A549 (cell line): ENCODE results near the gene IGFL3. TPM values are rescaled to one million over a fixed set of nuclear protein-coding genes. Genes with fewer than 3 reads are reported as not detected.
A peak's percentile ranks its signal among the peaks of the same experiment; 100 is the strongest.
"Not testable (repeated sequence)": the region's sequence is repeated elsewhere in the genome, so short reads cannot be mapped to it uniquely, and the experiment has no call there.

Experiments
- ATAC-seq, 2 experiments: fragments of 200-7000 bp in 1 of 2; fragments of >200 bp in 1 of 2; cut with Nextera tagmentation in 1 of 2; cut with Tn5 transposase in 1 of 2; 3 replicates each; pipeline versions ENCODE4 v1.8.0 to v1.9.1; 2018 to 2020; ENCODE audit warnings: mild to moderate bottlenecking in 1 of 2, moderate library complexity in 1 of 2
- CTCF ChIA-PET: fragments of 300-600 bp; sonication (Branson Sonifier 250); formaldehyde crosslinking; extraction: SDS; loops from one replicate; lab custom pipeline; 2021; ENCODE audit warnings: antibody characterized with exemption, inconsistent platforms; lab: Yijun Ruan, JAX
- POLR2A ChIA-PET: fragments of 350-600 bp; formaldehyde crosslinking; extraction: SDS; loops from one replicate; lab custom pipeline; 2021; ENCODE audit warnings: antibody characterized with exemption, inconsistent platforms; lab: Yijun Ruan, JAX
- DNase-seq, 2 experiments: peaks; one replicate each; pipeline versions ENCODE4 v3.0.0 to v3.0.0-alpha.2; 2011 to 2016; ENCODE audit warnings: low read depth in 1 of 2, low spot score in 1 of 2
- FAIRE-seq: peaks from 2 replicates; lab custom pipeline; 2011; peaks lifted over from hg19 to GRCh38; lab: Jason Lieb, UNC
- H3K27ac ChIP-seq, 2 experiments: fragments of >200 bp; sonication (Bioruptor Twin); formaldehyde crosslinking; 3 replicates each; pipeline ENCODE4 v1.5.1; 2016 to 2017
- H3K4me1 ChIP-seq: fragments of >200 bp; sonication (Bioruptor Twin); formaldehyde crosslinking; 3 replicates; pipeline ENCODE4 v1.6.1; 2016
- H3K4me2 ChIP-seq: fragments of >200 bp; sonication (Bioruptor Twin); formaldehyde crosslinking; 3 replicates; pipeline ENCODE4 v1.6.1; 2016
- H3K4me3 ChIP-seq: fragments of >200 bp; sonication (Bioruptor Twin); formaldehyde crosslinking; 3 replicates; pipeline ENCODE4 v1.5.1; 2016
- H3K9me3 ChIP-seq: fragments of >200 bp; sonication (Bioruptor Twin); formaldehyde crosslinking; 3 replicates; pipeline ENCODE4 v1.6.1; 2016
- CBX2 ChIP-seq: fragments of 200-600 bp; sonication (generic); IDR thresholded peaks from 2 replicates; pipeline ENCODE4 v1.6.1; 2016; ENCODE audit warnings: low read depth, mild to moderate bottlenecking, borderline replicate concordance
- CTCF ChIP-seq: fragments of >200 bp; sonication (Bioruptor Twin); formaldehyde crosslinking; IDR thresholded peaks from 3 replicates; pipeline ENCODE4 v1.5.1; 2016
- EHF ChIP-seq: fragments of 250-450 bp; sonication (Bioruptor Pico); IDR thresholded peaks from 2 replicates; pipeline ENCODE4 v1.5.0; 2020; ENCODE audit warnings: mild to moderate bottlenecking
- EHMT2 ChIP-seq: fragments of 200-600 bp; sonication (generic); IDR thresholded peaks from 2 replicates; pipeline ENCODE4 v1.6.1; 2016; ENCODE audit warnings: antibody characterized with exemption, low read depth, mild to moderate bottlenecking, moderate library complexity
- FOSL2 ChIP-seq, 2 experiments: fragments of 450-650 bp in 1 of 2; fragments of >200 bp in 1 of 2; sonication (Bioruptor Twin) in 1 of 2; formaldehyde crosslinking; IDR thresholded peaks; 2 replicates each; pipeline versions ENCODE4 v1.5.0 to v1.6.1; 2016 to 2020; ENCODE audit warnings: mild to moderate bottlenecking in 1 of 2, moderate library complexity in 1 of 2
- HDAC2 ChIP-seq: fragments of 200-600 bp; sonication (generic); IDR thresholded peaks from 2 replicates; pipeline ENCODE4 v1.6.1; 2016
- HOXB13 ChIP-seq: fragments of 250-450 bp; sonication (Bioruptor Pico); IDR thresholded peaks from 2 replicates; pipeline ENCODE4 v1.5.0; 2020; ENCODE audit warnings: low read depth, mild to moderate bottlenecking, moderate library complexity
- HOXB5 ChIP-seq: fragments of 250-450 bp; sonication (Bioruptor Pico); IDR thresholded peaks from 2 replicates; pipeline ENCODE4 v1.5.0; 2020; ENCODE audit warnings: mild to moderate bottlenecking, moderate library complexity
- KDM1A ChIP-seq: fragments of 200-600 bp; sonication (generic); IDR thresholded peaks from 2 replicates; pipeline ENCODE4 v1.6.1; 2016; ENCODE audit warnings: low read depth, mild to moderate bottlenecking
- KDM5A ChIP-seq: fragments of 200-600 bp; sonication (generic); IDR thresholded peaks from 2 replicates; pipeline ENCODE4 v1.6.1; 2016; ENCODE audit warnings: antibody characterized with exemption, mild to moderate bottlenecking
- MAX ChIP-seq: IDR thresholded peaks from 2 replicates; pipeline ENCODE4 v1.6.1; 2012
- RAD21 ChIP-seq, 2 experiments: fragments of >200 bp in 1 of 2; sonication (Bioruptor Twin) in 1 of 2; formaldehyde crosslinking in 1 of 2; IDR thresholded peaks in 1 of 2; conservative IDR thresholded peaks in 1 of 2; 2 replicates in 1 of 2; 3 replicates in 1 of 2; pipeline ENCODE4 v1.6.1; 2012 to 2018; ENCODE audit warnings: inconsistent platforms in 1 of 2
- REST ChIP-seq: fragments of 200-600 bp; sonication (generic); IDR thresholded peaks from 2 replicates; pipeline ENCODE4 v1.6.1; 2016; ENCODE audit warnings: antibody characterized with exemption, mild to moderate bottlenecking, moderate library complexity
- SMC3 ChIP-seq: fragments of >200 bp; sonication (Bioruptor Twin); formaldehyde crosslinking; IDR thresholded peaks from 3 replicates; pipeline ENCODE4 v1.6.1; 2018; ENCODE audit warnings: inconsistent platforms
- SREBF2 ChIP-seq: fragments of 450-650 bp; IDR thresholded peaks from 2 replicates; pipeline ENCODE4 v1.6.1; 2014; ENCODE audit warnings: mild to moderate bottlenecking, moderate library complexity
- TP53 ChIP-seq: fragments of 250-450 bp; sonication (Bioruptor Pico); IDR thresholded peaks from 2 replicates; pipeline ENCODE4 v1.5.0; 2021; ENCODE audit warnings: mild to moderate bottlenecking, moderate library complexity
- WGBS: methylation state at CpG from one replicate; pipeline ENCODE4 v1.1.6; 2017; ENCODE audit errors: missing lambda C conversion rate; 5-methylcytosine and 5-hydroxymethylcytosine counted together
- polyA plus RNA-seq, 4 experiments: library from polyadenylated mRNA; depleted of rRNA in 3 of 4; stranded (reverse); fragments of >200 nt; fragmentation: RNase III in 1 of 4; extraction: RNeasy Plus Mini Kit Qiagen cat#74134 plus additional on column Dnase treatment in 1 of 4; gene quantifications; 2 replicates in 3 of 4; 3 replicates in 1 of 4; pipeline ENCODE4 v1.2.3, GENCODE V29; 2011 to 2017
- TF ChIP-seq, protein P1 (sequence below): IDR thresholded peaks from 2 replicates; pipeline ENCODE4 v1.6.1; 2012

Gene IGFL3
- polyA plus RNA-seq, 2 of the 4 experiments (the other 2 are of a cell fraction), result 1.1 TPM; not detected in 1

DNA sequence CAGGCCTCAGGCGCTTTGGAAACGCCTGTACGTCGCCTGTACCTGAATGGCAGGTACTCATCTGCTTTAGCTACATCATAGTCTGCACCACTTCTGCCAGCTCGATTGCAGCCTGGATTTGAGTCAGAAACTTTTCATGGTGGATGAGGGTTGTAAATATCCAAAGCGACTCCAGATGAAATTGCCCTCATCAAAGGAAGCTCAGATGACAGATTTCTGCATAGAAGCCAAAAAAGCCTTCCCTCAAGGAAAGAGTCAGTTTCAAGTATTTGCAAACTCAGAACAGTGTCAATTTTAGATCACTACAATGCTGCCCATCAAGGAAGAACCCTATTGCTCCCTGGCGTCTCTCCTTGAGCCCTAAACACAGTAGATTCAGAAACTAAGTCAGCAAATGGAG lies 44.9 kb downstream of the IGFL3 start:
- ATAC-seq (no peak), FAIRE-seq (no peak), DNase-seq (no peak)
- H3K4me2 ChIP-seq, result no peak overlapping the region
- 0 out of 3 replicates have a peak, but pooled peaks cover 2% of the 10 kb centered on the region for H3K9me3 ChIP-seq
- H3K4me1 ChIP-seq, result peaks cover 42% of the 10 kb centered on the region
- 67% methylated on average over 7 of the region's 7 CpGs for WGBS
- H3K4me3 ChIP-seq, result no peak overlapping the region
- peak overlapping the region; percentile 48 to 69; a peak in 5 of 6 replicates for H3K27ac ChIP-seq
- TF ChIP-seq KDM1A, result no peak
- no peak for TF ChIP-seq TP53 (CRISPR knock-in tag)
- no peak for TF ChIP-seq KDM5A
- TF ChIP-seq HOXB5, result no peak
- TF ChIP-seq CBX2, result no peak
- TF ChIP-seq SMC3, result no peak
- TF ChIP-seq HOXB13 (CRISPR knock-in tag), result no peak
- TF ChIP-seq, protein P1, sequence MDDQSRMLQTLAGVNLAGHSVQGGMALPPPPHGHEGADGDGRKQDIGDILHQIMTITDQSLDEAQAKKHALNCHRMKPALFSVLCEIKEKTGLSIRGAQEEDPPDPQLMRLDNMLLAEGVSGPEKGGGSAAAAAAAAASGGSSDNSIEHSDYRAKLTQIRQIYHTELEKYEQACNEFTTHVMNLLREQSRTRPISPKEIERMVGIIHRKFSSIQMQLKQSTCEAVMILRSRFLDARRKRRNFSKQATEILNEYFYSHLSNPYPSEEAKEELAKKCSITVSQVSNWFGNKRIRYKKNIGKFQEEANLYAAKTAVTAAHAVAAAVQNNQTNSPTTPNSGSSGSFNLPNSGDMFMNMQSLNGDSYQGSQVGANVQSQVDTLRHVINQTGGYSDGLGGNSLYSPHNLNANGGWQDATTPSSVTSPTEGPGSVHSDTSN, result no peak
- TF ChIP-seq SREBF2, result no peak
- no peak for TF ChIP-seq REST
- TF ChIP-seq EHMT2, result no peak
- TF ChIP-seq FOSL2 (IDR thresholded peaks at IDR 0.05), result no peak
- TF ChIP-seq FOSL2 (CRISPR knock-in tag; IDR thresholded peaks at IDR 0.05), result no peak
- TF ChIP-seq EHF (CRISPR knock-in tag), result no peak
- no peak for TF ChIP-seq HDAC2
- ChIA-PET CTCF (interaction anchor here (0.6 to 19.9 kb wide), 41 partner anchors 9 to 463 kb away, joined by 3 to 1009 read pairs (median 4); partner anchors contain the start of genes IGFL3, IGFL4 and PGLYRP1), POLR2A (interaction anchor here (0.6 to 1.4 kb wide), 2 partner anchors 9 to 186 kb away, joined by 3 read pairs; no protein-coding TSS in a partner anchor)

- peak in 1 of 2 experiments; percentile 55; a peak in 3 of 6 replicates for ATAC-seq
- 77% methylated on average over 56 of the region's 71 CpGs for WGBS
- DNase-seq, result peak; percentile 66 to 73
- not testable (repeated sequence) for H3K4me2 ChIP-seq, H3K4me3 ChIP-seq, H3K9me3 ChIP-seq
- POLR2A ChIA-PET, result interaction anchor here (0.6 to 1.4 kb wide), 4 partner anchors 50 to 193 kb away, joined by 3 to 4 read pairs (median 4); no protein-coding TSS in a partner anchor
- peak overlapping the region in 1 of 2 experiments; percentile 69; a peak in 3 of 6 replicates for H3K27ac ChIP-seq
- FAIRE-seq, result peak; percentile 65
- H3K4me1 ChIP-seq, result peaks cover 42% of the 10 kb centered on the region
- TF ChIP-seq RAD21 (conservative IDR thresholded peaks at IDR 0.05 in 1 of 2, IDR thresholded peaks at IDR 0.05 in 1 of 2), result peak; percentile 77 to 90
- peak; percentile 75 for TF ChIP-seq SMC3
- 0 out of 2 replicates have a peak, but pooled peaks have one; percentile 24 for TF ChIP-seq MAX
- peak; percentile 67 for TF ChIP-seq CTCF
- TF ChIP-seq, all 56 proteins: peak for 4; not testable (repeated sequence) for 52
- CTCF ChIA-PET, result interaction anchor here (0.6 to 19.9 kb wide), 103 partner anchors 10 to 471 kb away, joined by 3 to 1009 read pairs (median 4); partner anchors contain the start of genes CCDC61, FOXA3, HIF3A and IGFL3
These were observed 45.7 kb downstream of the IGFL3 start for GRCh38 chr19:46078573-46079332.
